ENCODE data around the gene SYCP2.

SYCP2 gene

DNA sequence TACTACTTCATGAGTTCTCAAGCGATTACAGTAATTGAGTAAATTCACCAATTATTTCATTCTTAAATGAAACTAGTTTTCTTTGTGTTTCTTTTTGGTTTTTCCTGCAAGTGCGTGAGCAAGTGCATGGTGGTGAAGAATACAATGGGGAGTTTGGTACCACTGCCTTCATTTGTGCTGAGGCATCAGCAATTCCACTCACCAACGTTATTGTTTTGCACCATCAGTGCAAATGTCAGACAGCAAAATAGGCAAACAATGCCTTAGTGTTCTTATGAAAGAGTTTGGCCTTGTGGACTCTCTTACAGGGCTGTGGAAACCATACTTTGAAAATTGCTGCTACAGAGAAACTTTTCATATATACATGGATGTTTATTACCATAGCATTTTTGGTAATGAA, 33.0 kb upstream of the SYCP2 start:
- H3K36me3 ChIP-seq (ENCODE audit: low read length): no peaks in the 10 kb centered on the region
- no peak overlapping the region for H3K27ac ChIP-seq (ENCODE audit: low read depth, low read length)
- no peak overlapping the region for H3K9ac ChIP-seq (ENCODE audit: low read length)
- H3K9me3 ChIP-seq (ENCODE audit: insufficient read depth, low read length): no peaks in the 10 kb centered on the region
- H3K9me2 ChIP-seq (replicated peaks; ENCODE audit: insufficient read depth, low read length): no peaks in the 10 kb centered on the region
- no peak overlapping the region for H3K4me3 ChIP-seq (ENCODE audit: insufficient read depth, low read length, poor library complexity, severe bottlenecking)
- TF ChIP-seq, protein P1, sequence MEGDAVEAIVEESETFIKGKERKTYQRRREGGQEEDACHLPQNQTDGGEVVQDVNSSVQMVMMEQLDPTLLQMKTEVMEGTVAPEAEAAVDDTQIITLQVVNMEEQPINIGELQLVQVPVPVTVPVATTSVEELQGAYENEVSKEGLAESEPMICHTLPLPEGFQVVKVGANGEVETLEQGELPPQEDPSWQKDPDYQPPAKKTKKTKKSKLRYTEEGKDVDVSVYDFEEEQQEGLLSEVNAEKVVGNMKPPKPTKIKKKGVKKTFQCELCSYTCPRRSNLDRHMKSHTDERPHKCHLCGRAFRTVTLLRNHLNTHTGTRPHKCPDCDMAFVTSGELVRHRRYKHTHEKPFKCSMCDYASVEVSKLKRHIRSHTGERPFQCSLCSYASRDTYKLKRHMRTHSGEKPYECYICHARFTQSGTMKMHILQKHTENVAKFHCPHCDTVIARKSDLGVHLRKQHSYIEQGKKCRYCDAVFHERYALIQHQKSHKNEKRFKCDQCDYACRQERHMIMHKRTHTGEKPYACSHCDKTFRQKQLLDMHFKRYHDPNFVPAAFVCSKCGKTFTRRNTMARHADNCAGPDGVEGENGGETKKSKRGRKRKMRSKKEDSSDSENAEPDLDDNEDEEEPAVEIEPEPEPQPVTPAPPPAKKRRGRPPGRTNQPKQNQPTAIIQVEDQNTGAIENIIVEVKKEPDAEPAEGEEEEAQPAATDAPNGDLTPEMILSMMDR (IDR thresholded peaks at IDR 0.05; ENCODE audit: insufficient read depth, low read length, poor library complexity, severe bottlenecking): no peak
- no peak for TF ChIP-seq EZH2phosphoT487 (conservative IDR thresholded peaks at IDR 0.05; ENCODE audit: low read length)
- no peaks in the 10 kb centered on the region for H3K27me3 ChIP-seq (ENCODE audit: low read length)
- H3K4me2 ChIP-seq (ENCODE audit: low read depth, low read length, poor library complexity, severe bottlenecking): no peak overlapping the region
- H3K79me2 ChIP-seq (ENCODE audit: insufficient read depth, low read length): no peaks in the 10 kb centered on the region
- no peak overlapping the region for H2AFZ ChIP-seq (ENCODE audit: low read depth, low read length, severe bottlenecking)
- H3F3A ChIP-seq (ENCODE audit: insufficient read depth): no peaks in the 10 kb centered on the region
- H4K20me1 ChIP-seq (ENCODE audit: low read depth, low read length): no peaks in the 10 kb centered on the region

DNA sequence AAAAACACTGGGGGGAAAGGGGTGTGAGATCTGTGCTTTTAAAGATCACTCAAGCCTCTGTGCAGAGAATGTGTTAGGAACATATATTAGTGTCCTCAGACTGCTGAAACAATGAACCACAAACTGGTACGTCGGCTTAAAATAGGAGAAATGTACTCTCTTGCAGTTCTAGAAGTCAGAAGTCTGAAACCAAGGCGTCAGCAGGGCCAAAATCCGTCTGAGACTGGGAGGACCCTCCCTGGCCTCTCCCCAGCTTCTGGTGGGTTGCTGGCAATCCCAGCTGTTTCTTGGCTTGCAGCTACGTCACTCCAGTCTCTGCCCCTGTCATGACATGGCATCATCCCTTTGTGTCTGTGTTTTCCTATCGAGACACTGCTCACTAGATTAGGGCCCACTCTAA, 28.7 kb upstream of the SYCP2 start:
- H3K4me2 ChIP-seq (ENCODE audit: low read depth, low read length, poor library complexity, severe bottlenecking): no peak overlapping the region
- no peak overlapping the region for H3K4me3 ChIP-seq (ENCODE audit: insufficient read depth, low read length, poor library complexity, severe bottlenecking)
- H3F3A ChIP-seq (ENCODE audit: insufficient read depth): no peaks in the 10 kb centered on the region
- no peak overlapping the region for H2AFZ ChIP-seq (ENCODE audit: low read depth, low read length, severe bottlenecking)
- H3K9me2 ChIP-seq (replicated peaks; ENCODE audit: insufficient read depth, low read length): no peaks in the 10 kb centered on the region
- TF ChIP-seq, protein P1 (IDR thresholded peaks at IDR 0.05; ENCODE audit: insufficient read depth, low read length, poor library complexity, severe bottlenecking): no peak
- no peak overlapping the region for H3K27ac ChIP-seq (ENCODE audit: low read depth, low read length)
- H3K36me3 ChIP-seq (ENCODE audit: low read length): no peaks in the 10 kb centered on the region
- no peaks in the 10 kb centered on the region for H4K20me1 ChIP-seq (ENCODE audit: low read depth, low read length)
- no peaks in the 10 kb centered on the region for H3K79me2 ChIP-seq (ENCODE audit: insufficient read depth, low read length)
- H3K9me3 ChIP-seq (ENCODE audit: insufficient read depth, low read length): no peaks in the 10 kb centered on the region
- H3K27me3 ChIP-seq (ENCODE audit: low read length): no peaks in the 10 kb centered on the region
- no peak overlapping the region for H3K9ac ChIP-seq (ENCODE audit: low read length)

- Histone ChIP-seq H3K9me3 (ENCODE audit: insufficient read depth, low read length) (no peaks in the 10 kb centered on the region), H4K20me1 (ENCODE audit: low read depth, low read length) (no peaks in the 10 kb centered on the region), H3K36me3 (ENCODE audit: low read length) (no peaks in the 10 kb centered on the region), H3F3A (ENCODE audit: insufficient read depth) (no peaks in the 10 kb centered on the region), H3K4me3 (ENCODE audit: insufficient read depth, low read length, poor library complexity, severe bottlenecking) (no peak overlapping the region), H3K27ac (ENCODE audit: low read depth, low read length) (no peak overlapping the region), H3K9me2 (replicated peaks; ENCODE audit: insufficient read depth, low read length) (no peaks in the 10 kb centered on the region), H3K9ac (ENCODE audit: low read length) (no peak overlapping the region), H3K4me2 (ENCODE audit: low read depth, low read length, poor library complexity, severe bottlenecking) (no peak overlapping the region), H2AFZ (ENCODE audit: low read depth, low read length, severe bottlenecking) (no peak overlapping the region), H3K27me3 (ENCODE audit: low read length) (no peaks in the 10 kb centered on the region), H3K79me2 (ENCODE audit: insufficient read depth, low read length) (no peaks in the 10 kb centered on the region)
- TF ChIP-seq, protein P1 (IDR thresholded peaks at IDR 0.05; ENCODE audit: insufficient read depth, low read length, poor library complexity, severe bottlenecking): no peak
- no peak for TF ChIP-seq EZH2phosphoT487 (conservative IDR thresholded peaks at IDR 0.05; ENCODE audit: low read length)
Observed at GRCh38 chr20:59961423-59961822, 28.0 kb upstream of the SYCP2 start.

- H3K27ac ChIP-seq (ENCODE audit: low read depth, low read length): no peak overlapping the region
- no peaks in the 10 kb centered on the region for H3K36me3 ChIP-seq (ENCODE audit: low read length)
- H3K9me2 ChIP-seq (replicated peaks; ENCODE audit: insufficient read depth, low read length): no peaks in the 10 kb centered on the region
- H3K9ac ChIP-seq (ENCODE audit: low read length): no peak overlapping the region
- H3K4me2 ChIP-seq (ENCODE audit: low read depth, low read length, poor library complexity, severe bottlenecking): no peak overlapping the region
- no peak overlapping the region for H2AFZ ChIP-seq (ENCODE audit: low read depth, low read length, severe bottlenecking)
- H3K27me3 ChIP-seq (ENCODE audit: low read length): no peaks in the 10 kb centered on the region
- H3K79me2 ChIP-seq (ENCODE audit: insufficient read depth, low read length): no peaks in the 10 kb centered on the region
- no peaks in the 10 kb centered on the region for H3K9me3 ChIP-seq (ENCODE audit: insufficient read depth, low read length)
- H3K4me3 ChIP-seq (ENCODE audit: insufficient read depth, low read length, poor library complexity, severe bottlenecking): no peak overlapping the region
- no peaks in the 10 kb centered on the region for H4K20me1 ChIP-seq (ENCODE audit: low read depth, low read length)
- TF ChIP-seq EZH2phosphoT487 (conservative IDR thresholded peaks at IDR 0.05; ENCODE audit: low read length): no peak
- TF ChIP-seq, protein P1 (IDR thresholded peaks at IDR 0.05; ENCODE audit: insufficient read depth, low read length, poor library complexity, severe bottlenecking): no peak
- H3F3A ChIP-seq (ENCODE audit: insufficient read depth): no peaks in the 10 kb centered on the region
Observed at GRCh38 chr20:59958626-59959025, 25.2 kb upstream of the SYCP2 start.

All from SU-DHL-6 (cell line).